HCT116 (cell line): ENCODE data around the gene WDR62. TPM values are rescaled to one million over a fixed set of nuclear protein-coding genes. Genes with fewer than 3 reads are reported as not detected.

ENCODE experiments used
- ATAC-seq: fragments of 200-7000 bp; cut with Tn5 transposase; 2 replicates; pipeline ENCODE4 v1.9.1; 2020; ENCODE audit warnings: mild to moderate bottlenecking, moderate library complexity
- BruUV-seq: library from RNA; stranded (reverse); fragments of 400-500 nt; replicated peaks from 2 replicates; lab custom pipeline; 2021; lab: Mats Ljungman, UMichigan
- CTCF ChIA-PET: fragments of 300-600 bp; sonication (Branson Sonifier 250); formaldehyde crosslinking; loops from one replicate; lab custom pipeline; 2021; ENCODE audit warnings: antibody characterized with exemption; lab: Charles Lee
- POLR2A ChIA-PET: fragments of 300-600, 350-600 bp; sonication (Branson Sonifier 250); formaldehyde crosslinking; loops from one replicate; lab custom pipeline; 2021; ENCODE audit warnings: antibody characterized with exemption; lab: Charles Lee
- RAD21 ChIA-PET, 2 experiments: fragments of 300-600 bp; sonication (Branson Sonifier 250); formaldehyde crosslinking; loops; one replicate each; lab custom pipeline; 2023; ENCODE audit warnings: low total read pairs in 2 of 2; ENCODE audit not compliant: uncharacterized antibody in 2 of 2, unreplicated experiment in 2 of 2, low non-redundant PET in 1 of 2; lab: Charles Lee
- DNase-seq: peaks from one replicate; pipeline ENCODE4 v3.0.0-alpha.2; 2010; ENCODE audit warnings: low read depth, low spot score
- H2AFZ ChIP-seq: fragments of 200-600 bp; shearing (Covaris generic), sonication (generic); 2 replicates; pipeline ENCODE4 v1.6.1; 2017; ENCODE audit warnings: low read depth, mixed run types, mixed read lengths, antibody characterized with exemption, low read length; ENCODE audit not compliant: poor library complexity, severe bottlenecking
- H3K27ac ChIP-seq: 2 replicates; pipeline ENCODE4 v1.5.1; 2012; ENCODE audit warnings: low read depth, low read length
- H3K27me3 ChIP-seq: fragments of 200-600 bp; sonication (generic); 2 replicates; pipeline ENCODE4 v1.6.1; 2016; ENCODE audit warnings: mixed run types, low read length, mixed read lengths; ENCODE audit not compliant: insufficient read depth
- H3K36me3 ChIP-seq, 2 experiments: fragments of 200-500 bp in 1 of 2; fragments of 200-600 bp in 1 of 2; sonication (Bioruptor generic) in 1 of 2; sonication (generic) in 1 of 2; 2 replicates each; pipeline versions ENCODE4 v1.5.1 to v1.6.1; 2014 to 2016; ENCODE audit warnings: low read length in 2 of 2, inconsistent platforms in 1 of 2, mixed read lengths in 1 of 2, mixed run types in 1 of 2; ENCODE audit not compliant: insufficient read depth in 2 of 2, control insufficient read depth in 1 of 2
- H3K4me1 ChIP-seq, 2 experiments: fragments of 200-600 bp in 1 of 2; sonication (generic) in 1 of 2; 2 replicates each; pipeline versions ENCODE4 v1.5.1 to v1.6.1; 2012 to 2017; ENCODE audit warnings: low read length in 2 of 2, inconsistent platforms in 1 of 2, mild to moderate bottlenecking in 1 of 2, mixed read lengths in 1 of 2, mixed run types in 1 of 2, moderate library complexity in 1 of 2; ENCODE audit not compliant: insufficient read depth in 2 of 2, control insufficient read depth in 1 of 2
- H3K4me2 ChIP-seq: fragments of 200-600 bp; sonication (generic); 2 replicates; pipeline ENCODE4 v1.6.1; 2017; ENCODE audit warnings: mixed run types, low read length, mixed read lengths
- H3K4me3 ChIP-seq, 2 experiments: fragments of 200-600 bp in 1 of 2; sonication (generic) in 1 of 2; replicated peaks in 1 of 2; 2 replicates each; pipeline ENCODE4 v1.5.1; 2011 to 2016; ENCODE audit warnings: low read length in 2 of 2, control low read depth in 1 of 2, low read depth in 1 of 2, mild to moderate bottlenecking in 1 of 2, mixed read lengths in 1 of 2, mixed run types in 1 of 2
- H3K79me2 ChIP-seq: fragments of 200-600 bp; sonication (generic); 2 replicates; pipeline ENCODE4 v1.6.1; 2017; ENCODE audit warnings: mild to moderate bottlenecking, mixed run types, low read length, moderate library complexity, mixed read lengths; ENCODE audit not compliant: insufficient read depth
- H3K9ac ChIP-seq: fragments of 200-600 bp; sonication (generic); 2 replicates; pipeline ENCODE4 v1.6.1; 2016; ENCODE audit warnings: low read length, mixed read lengths
- H3K9me2 ChIP-seq: fragments of 200-600 bp; sonication (generic), shearing (Covaris generic); 2 replicates; pipeline ENCODE4 v1.6.1; 2017; ENCODE audit warnings: mixed run types, mild to moderate bottlenecking, moderate library complexity; ENCODE audit not compliant: insufficient read depth
- H3K9me3 ChIP-seq, 2 experiments: fragments of 200-500 bp in 1 of 2; fragments of 200-600 bp in 1 of 2; sonication (Bioruptor generic) in 1 of 2; sonication (generic) in 1 of 2; 2 replicates each; pipeline ENCODE4 v1.6.1; 2014 to 2017; ENCODE audit warnings: low read length in 2 of 2, mixed read lengths in 2 of 2, inconsistent platforms in 1 of 2, low read depth in 1 of 2, mild to moderate bottlenecking in 1 of 2, mixed run types in 1 of 2, moderate library complexity in 1 of 2; ENCODE audit not compliant: control insufficient read depth in 1 of 2, insufficient read depth in 1 of 2
- H4K20me1 ChIP-seq: fragments of 200-600 bp; sonication (generic), shearing (Covaris generic); 2 replicates; pipeline ENCODE4 v1.6.1; 2017; ENCODE audit warnings: mixed run types, mild to moderate bottlenecking, moderate library complexity; ENCODE audit not compliant: insufficient read depth
- CBX3 ChIP-seq: IDR thresholded peaks from 2 replicates; pipeline ENCODE4 v1.6.1; 2012; ENCODE audit warnings: low read depth
- CEBPB ChIP-seq: IDR thresholded peaks from 2 replicates; pipeline ENCODE4 v1.6.1; 2012; ENCODE audit warnings: low read depth
- ELF1 ChIP-seq: IDR thresholded peaks from 2 replicates; pipeline ENCODE4 v1.6.1; 2012; ENCODE audit warnings: low read depth, borderline replicate concordance
- EZH2phosphoT487 ChIP-seq: fragments of 200-600 bp; IDR thresholded peaks from 2 replicates; pipeline ENCODE4 v1.6.1; 2018; ENCODE audit warnings: antibody characterized with exemption, borderline replicate concordance
- POLR2A ChIP-seq: IDR thresholded peaks from 2 replicates; pipeline ENCODE4 v1.7.0; 2011; ENCODE audit warnings: borderline replicate concordance; ENCODE audit not compliant: insufficient read depth, insufficient read length; ENCODE audit errors: extremely low read depth
- POLR2AphosphoS5 ChIP-seq: IDR thresholded peaks from 2 replicates; pipeline ENCODE4 v1.6.1; 2011; ENCODE audit warnings: mild to moderate bottlenecking, low read depth, low read length, moderate library complexity
- SIN3A ChIP-seq: IDR thresholded peaks from 2 replicates; pipeline ENCODE4 v1.6.1; 2012; ENCODE audit warnings: low read depth
- SP1 ChIP-seq: IDR thresholded peaks from 2 replicates; pipeline ENCODE4 v1.6.1; 2012; ENCODE audit warnings: low read depth
- TCF7L2 ChIP-seq: IDR thresholded peaks from 2 replicates; pipeline ENCODE4 v1.7.0; 2011; ENCODE audit warnings: borderline replicate concordance, inconsistent platforms; ENCODE audit not compliant: insufficient read depth, insufficient read length; ENCODE audit errors: extremely low read depth
- YY1 ChIP-seq: IDR thresholded peaks from 2 replicates; pipeline ENCODE4 v1.6.1; 2011; ENCODE audit warnings: low read length, low read depth, moderate library complexity, mild to moderate bottlenecking; ENCODE audit not compliant: insufficient replicate concordance; ENCODE audit errors: extremely low read depth
- ZNF274 ChIP-seq: fragments of 200-500 bp; sonication (Bioruptor generic); IDR thresholded peaks from 2 replicates; pipeline ENCODE4 v1.6.1; 2014; ENCODE audit warnings: mild to moderate bottlenecking, low read depth, low read length, inconsistent platforms
- intact Hi-C: fragments of 100-400 bp; cut with micrococcal nuclease; formaldehyde crosslinking; loops from 2 replicates; pipeline ENCODE4 v1.10.0; 2022
- total RNA-seq: library from RNA; stranded (reverse); gene quantifications from one replicate; pipeline ENCODE4 v1.2.1, GENCODE V29; 2021; ENCODE audit not compliant: unreplicated experiment
- TF ChIP-seq, protein P1 (sequence below): IDR thresholded peaks from 2 replicates; pipeline ENCODE4 v1.6.1; 2011; ENCODE audit warnings: mild to moderate bottlenecking, low read length, moderate library complexity; ENCODE audit not compliant: insufficient replicate concordance; ENCODE audit errors: extremely low read depth

The WDR62 gene
- total RNA-seq, 1 experiment from 2014 or later: 17.0 TPM

DNA sequence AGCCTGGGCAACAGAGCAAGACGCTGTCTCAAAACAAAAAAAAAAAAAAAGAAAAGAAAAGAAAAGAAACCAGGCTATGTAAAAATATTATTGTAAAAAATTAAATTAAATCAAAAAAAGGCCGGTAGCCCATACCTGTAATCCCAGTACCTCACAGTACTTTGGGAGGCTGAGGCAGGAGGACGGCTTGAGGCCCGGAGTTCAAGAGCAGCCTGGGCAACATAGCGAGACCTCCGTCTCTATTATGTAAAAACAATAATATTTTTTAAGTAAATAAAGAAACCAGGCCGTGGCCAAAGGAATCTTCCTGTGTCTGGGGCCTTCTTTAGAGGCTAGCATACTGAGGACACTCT is 84.4 kb downstream of the WDR62 start:
- ChIA-PET RAD21 (interaction anchor here in 1 of 2 experiments (1.9 kb wide), 1 partner anchor 11 kb away, joined by 4 read pairs; no protein-coding TSS in a partner anchor), CTCF (interaction anchor here (1.0 to 1.1 kb wide), 2 partner anchors 9 to 11 kb away, joined by 3 to 6 read pairs; no protein-coding TSS in a partner anchor), POLR2A (interaction anchor here (1.0 to 3.0 kb wide), 3 partner anchors 8 to 24 kb away, joined by 3 to 19 read pairs (median 9); partner anchors contain the start of genes POLR2I and TBCB)
- Histone ChIP-seq H4K20me1 (peaks cover 6% of the 10 kb centered on the region; the same call in 1 of the 2 replicates), H3K9me3 (no peaks in the 10 kb centered on the region), H3K27me3 (no peaks in the 10 kb centered on the region), H3K27ac (peak overlapping the region; percentile 98), H3K9ac (peak overlapping the region; percentile 99), H3K4me3 (peak overlapping the region; percentile 87 to 94), H3K4me2 (peak overlapping the region; percentile 96), H3K36me3 (peaks cover 12 to 15% of the 10 kb centered on the region in 2 experiments), H2AFZ (no peak overlapping the region), H3K79me2 (peaks cover 30% of the 10 kb centered on the region), H3K9me2 (no peaks in the 10 kb centered on the region), H3K4me1 (peaks cover 49 to 65% of the 10 kb centered on the region in 2 experiments)
- DNase-seq: no peak
- BruUV-seq: no TSS peak
- no peak for ATAC-seq
- no peak for TF ChIP-seq EZH2phosphoT487
- 0 out of 2 replicates have a peak, but pooled peaks have one; percentile 9 for TF ChIP-seq SIN3A
- intact Hi-C loops: loop anchor here (10.0 kb wide), 1 partner anchor 1076 kb away; the partner anchor contains the start of genes ZNF383 and ZNF585B

DNA sequence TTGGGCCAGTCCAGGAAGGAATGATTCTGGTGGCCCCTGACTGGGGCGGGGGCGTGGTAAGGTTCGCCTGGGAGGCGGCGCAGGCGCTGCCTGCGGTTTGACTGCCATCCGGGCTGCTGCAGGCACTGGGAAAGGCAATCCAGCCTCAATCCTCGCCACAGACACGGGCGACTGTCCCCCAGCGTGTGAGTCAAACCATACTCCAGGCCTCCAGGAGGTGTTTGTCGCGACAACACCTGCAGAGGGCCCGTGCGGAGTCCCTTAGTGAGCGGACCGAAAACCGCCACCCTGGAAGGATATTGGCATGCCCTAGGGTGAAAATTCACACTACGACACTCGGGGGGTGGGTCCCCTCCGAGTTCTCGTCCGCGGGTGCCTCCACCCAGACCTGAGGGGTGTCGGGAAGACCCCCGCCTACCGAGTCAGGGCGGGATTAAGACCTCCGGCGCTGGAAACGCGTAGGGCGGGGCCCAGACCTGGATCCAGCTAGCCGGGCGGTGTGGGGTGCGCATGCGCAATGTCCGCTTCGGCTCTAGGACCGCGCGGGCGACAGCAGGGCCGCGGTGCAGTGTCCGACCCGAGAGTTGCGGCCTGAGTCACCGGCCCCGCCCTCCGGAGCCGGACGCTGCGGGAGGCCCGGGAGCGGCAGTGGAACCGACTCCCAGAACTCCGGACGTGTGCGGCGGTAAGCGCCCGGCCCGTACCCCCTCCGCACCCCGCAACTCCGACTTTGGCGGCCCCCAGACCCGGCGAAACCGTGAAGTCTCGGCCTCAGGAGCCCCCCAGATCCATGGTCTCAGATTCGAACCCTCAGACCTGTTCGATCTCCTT is 85.0 kb downstream of the WDR62 start, which contains the start of gene CAPNS1:
Gene CAPNS1, plus strand, starts transcription at position 594 of the 831 bp plus-strand sequence. CDS start 946 bp downstream, outside the sequence.
- H2AFZ ChIP-seq: no peak within 1 kb of the TSS
- H3K4me2 ChIP-seq: peak within 1 kb of the TSS; percentile 96
- H3K36me3 ChIP-seq: peaks cover 15 to 17% of the 10 kb centered on the region in 2 experiments
- intact Hi-C loops: loop anchor here (10.0 kb wide), 1 partner anchor 1075 kb away; the partner anchor contains the start of genes ZNF383 and ZNF585B
- H3K9me3 ChIP-seq: no peaks in the 10 kb centered on the region
- ChIA-PET POLR2A (interaction anchor here (1.0 to 3.0 kb wide), 3 partner anchors 9 to 24 kb away, joined by 3 to 19 read pairs (median 9); partner anchors contain the start of genes POLR2I and TBCB), CTCF (interaction anchor here (1.0 to 1.1 kb wide), 2 partner anchors 9 to 12 kb away, joined by 3 to 6 read pairs; no protein-coding TSS in a partner anchor), RAD21 (interaction anchor here in 1 of 2 experiments (1.2 kb wide), 1 partner anchor 12 kb away, joined by 3 read pairs; no protein-coding TSS in a partner anchor)
- ATAC-seq (peak; percentile 72), DNase-seq (peak; percentile 95)
- BruUV-seq: no TSS peak
- peaks cover 47 to 61% of the 10 kb centered on the region in 2 experiments for H3K4me1 ChIP-seq
- H3K4me3 ChIP-seq: peak within 1 kb of the TSS; percentile 87 to 94
- peak within 1 kb of the TSS; percentile 99 for H3K9ac ChIP-seq
- peaks cover 6% of the 10 kb centered on the region; the same call in 1 of the 2 replicates for H4K20me1 ChIP-seq
- no peaks in the 10 kb centered on the region for H3K9me2 ChIP-seq
- H3K79me2 ChIP-seq: peaks cover 33% of the 10 kb centered on the region
- no peaks in the 10 kb centered on the region for H3K27me3 ChIP-seq
- peak within 1 kb of the TSS; percentile 98 for H3K27ac ChIP-seq
- TF ChIP-seq, protein P1, sequence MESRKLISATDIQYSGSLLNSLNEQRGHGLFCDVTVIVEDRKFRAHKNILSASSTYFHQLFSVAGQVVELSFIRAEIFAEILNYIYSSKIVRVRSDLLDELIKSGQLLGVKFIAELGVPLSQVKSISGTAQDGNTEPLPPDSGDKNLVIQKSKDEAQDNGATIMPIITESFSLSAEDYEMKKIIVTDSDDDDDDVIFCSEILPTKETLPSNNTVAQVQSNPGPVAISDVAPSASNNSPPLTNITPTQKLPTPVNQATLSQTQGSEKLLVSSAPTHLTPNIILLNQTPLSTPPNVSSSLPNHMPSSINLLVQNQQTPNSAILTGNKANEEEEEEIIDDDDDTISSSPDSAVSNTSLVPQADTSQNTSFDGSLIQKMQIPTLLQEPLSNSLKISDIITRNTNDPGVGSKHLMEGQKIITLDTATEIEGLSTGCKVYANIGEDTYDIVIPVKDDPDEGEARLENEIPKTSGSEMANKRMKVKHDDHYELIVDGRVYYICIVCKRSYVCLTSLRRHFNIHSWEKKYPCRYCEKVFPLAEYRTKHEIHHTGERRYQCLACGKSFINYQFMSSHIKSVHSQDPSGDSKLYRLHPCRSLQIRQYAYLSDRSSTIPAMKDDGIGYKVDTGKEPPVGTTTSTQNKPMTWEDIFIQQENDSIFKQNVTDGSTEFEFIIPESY: peak; percentile 78
- TF ChIP-seq POLR2AphosphoS5 (peak; percentile 93), SP1 (peak; percentile 98), ZNF274 (no peak), TCF7L2 (peak; percentile 55), CBX3 (peak; percentile 74; the same call in 1 of the 2 replicates), SIN3A (peak; percentile 40), ELF1 (no peak), CEBPB (no peak), POLR2A (peak; percentile 58), YY1 (peak; percentile 37)
